IMR-90 (cell line): ENCODE results near the gene MORC1. TPM values are rescaled to one million over a fixed set of nuclear protein-coding genes. Genes with fewer than 3 reads are reported as not detected.

ENCODE experiments used
- ATAC-seq: fragments of 200-7000 bp; cut with Tn5 transposase; 2 replicates; pipeline ENCODE4 v1.9.1; 2020; ENCODE audit warnings: low read depth, mild to moderate bottlenecking, moderate library complexity
- BruUV-seq: library from RNA; stranded (reverse); fragments of 400-500 nt; replicated peaks from 2 replicates; lab custom pipeline; 2021; lab: Mats Ljungman, UMichigan
- CTCF ChIA-PET: fragments of 300-600 bp; formaldehyde crosslinking; extraction: SDS; loops from one replicate; lab custom pipeline; 2021; ENCODE audit warnings: antibody characterized with exemption; lab: Yijun Ruan, JAX
- POLR2A ChIA-PET: fragments of 300-600 bp; sonication (Branson Sonifier 250); formaldehyde crosslinking; loops from one replicate; lab custom pipeline; 2022; ENCODE audit warnings: antibody characterized with exemption; ENCODE audit not compliant: unreplicated experiment; lab: Charles Lee
- DNase-seq: peaks from one replicate; pipeline ENCODE4 v3.0.0; 2013
- H2AFZ ChIP-seq: replicated peaks from 2 replicates; pipeline ENCODE3; 2013; ENCODE audit warnings: low read length, mild to moderate bottlenecking; ENCODE audit not compliant: poor library complexity
- H2AK5ac ChIP-seq: 2 replicates; pipeline ENCODE4 v1.6.1; 2013; ENCODE audit warnings: low read depth, low read length, inconsistent platforms
- H2AK9ac ChIP-seq: replicated peaks from 2 replicates; pipeline ENCODE3; 2013; ENCODE audit warnings: mild to moderate bottlenecking, low read depth, low read length, moderate library complexity; ENCODE audit not compliant: poor library complexity
- H2BK120ac ChIP-seq: 2 replicates; pipeline ENCODE4 v1.6.1; 2013; ENCODE audit warnings: low read depth, low read length, inconsistent platforms
- H2BK15ac ChIP-seq: 3 replicates; pipeline ENCODE4 v1.6.1; 2013; ENCODE audit warnings: low read depth, low read length, inconsistent platforms
- H2BK20ac ChIP-seq: 2 replicates; pipeline ENCODE4 v1.6.1; 2013; ENCODE audit warnings: low read depth, mild to moderate bottlenecking, inconsistent platforms, low read length, moderate library complexity
- H2BK5ac ChIP-seq: 2 replicates; pipeline ENCODE4 v1.6.1; 2013; ENCODE audit warnings: mild to moderate bottlenecking, low read depth, low read length, inconsistent platforms; ENCODE audit not compliant: poor library complexity, severe bottlenecking
- H3K14ac ChIP-seq: replicated peaks from 2 replicates; pipeline ENCODE4 v1.6.1; 2013; ENCODE audit warnings: low read depth, low read length, inconsistent platforms
- H3K18ac ChIP-seq: 2 replicates; pipeline ENCODE4 v1.6.1; 2013; ENCODE audit warnings: low read depth, low read length, control low read depth
- H3K23ac ChIP-seq: 2 replicates; pipeline ENCODE4 v1.6.1; 2013; ENCODE audit warnings: low read depth, low read length, inconsistent platforms
- H3K27ac ChIP-seq: 2 replicates; pipeline ENCODE4 v1.5.1; 2013; ENCODE audit warnings: mild to moderate bottlenecking, control low read depth, low read length; ENCODE audit not compliant: insufficient read depth
- H3K27me3 ChIP-seq: 2 replicates; pipeline ENCODE4 v1.6.1; 2013; ENCODE audit warnings: low read length; ENCODE audit not compliant: control insufficient read depth, insufficient read depth
- H3K36me3 ChIP-seq: 2 replicates; pipeline ENCODE4 v1.6.1; 2013; ENCODE audit warnings: low read length, mixed read lengths; ENCODE audit not compliant: control insufficient read depth, insufficient read depth
- H3K4ac ChIP-seq: 2 replicates; pipeline ENCODE4 v1.6.1; 2013; ENCODE audit warnings: low read depth, low read length, inconsistent platforms
- H3K4me1 ChIP-seq: 2 replicates; pipeline ENCODE4 v1.6.1; 2013; ENCODE audit warnings: low read length, mixed read lengths; ENCODE audit not compliant: control insufficient read depth, insufficient read depth
- H3K4me2 ChIP-seq: 2 replicates; pipeline ENCODE4 v1.6.1; 2013; ENCODE audit warnings: low read depth, mild to moderate bottlenecking, control low read depth, low read length, moderate library complexity
- H3K4me3 ChIP-seq: 2 replicates; pipeline ENCODE4 v1.5.1; 2013; ENCODE audit warnings: low read depth, mild to moderate bottlenecking, control low read depth, low read length, moderate library complexity; ENCODE audit not compliant: insufficient read depth
- H3K56ac ChIP-seq: 2 replicates; pipeline ENCODE4 v1.6.1; 2013; ENCODE audit warnings: low read length, inconsistent platforms; ENCODE audit not compliant: insufficient read depth; ENCODE audit errors: extremely low read depth
- H3K79me1 ChIP-seq, 2 experiments: 2 replicates each; pipeline ENCODE4 v1.6.1; 2013; ENCODE audit warnings: low read length in 2 of 2, inconsistent platforms in 1 of 2, low read depth in 1 of 2
- H3K9ac ChIP-seq: 2 replicates; pipeline ENCODE4 v1.6.1; 2013; ENCODE audit warnings: low read depth, low read length, control low read depth
- H3K9me1 ChIP-seq: 2 replicates; pipeline ENCODE4 v1.6.1; 2013; ENCODE audit warnings: low read length, inconsistent platforms; ENCODE audit not compliant: insufficient read depth
- H3K9me3 ChIP-seq: 2 replicates; pipeline ENCODE4 v1.6.1; 2013; ENCODE audit warnings: low read length; ENCODE audit not compliant: control insufficient read depth, insufficient read depth
- H4K20me1 ChIP-seq: 2 replicates; pipeline ENCODE4 v1.6.1; 2013; ENCODE audit warnings: low read length, inconsistent platforms; ENCODE audit not compliant: insufficient read depth
- H4K5ac ChIP-seq: 2 replicates; pipeline ENCODE4 v1.6.1; 2013; ENCODE audit warnings: mild to moderate bottlenecking, low read depth, low read length, control low read depth
- H4K8ac ChIP-seq, 2 experiments: 2 replicates each; pipeline ENCODE4 v1.6.1; 2013; ENCODE audit warnings: low read depth in 2 of 2, low read length in 2 of 2, control low read depth in 1 of 2, inconsistent platforms in 1 of 2
- H4K91ac ChIP-seq: 2 replicates; pipeline ENCODE4 v1.6.1; 2013; ENCODE audit warnings: low read depth, low read length, inconsistent platforms; ENCODE audit not compliant: insufficient read depth
- BHLHE40 ChIP-seq: fragments of 150-350 bp; IDR thresholded peaks from 2 replicates; pipeline ENCODE4 v1.6.1; 2016; ENCODE audit warnings: mild to moderate bottlenecking, low read depth, low read length
- CEBPB ChIP-seq: IDR thresholded peaks from 2 replicates; pipeline ENCODE4 v1.6.1; 2012; ENCODE audit warnings: low read depth, low read length, improper control_type of control experiment
- CHD1 ChIP-seq: IDR thresholded peaks from 2 replicates; pipeline ENCODE4 v1.6.1; 2012; ENCODE audit warnings: low read depth, low read length, improper control_type of control experiment
- FOS ChIP-seq: fragments of 150-350 bp; IDR thresholded peaks from 2 replicates; pipeline ENCODE4 v1.6.1; 2016; ENCODE audit warnings: low read depth, low read length
- MAZ ChIP-seq: IDR thresholded peaks from 2 replicates; pipeline ENCODE4 v1.6.1; 2012; ENCODE audit warnings: low read depth, mild to moderate bottlenecking, low read length, improper control_type of control experiment, moderate library complexity, borderline replicate concordance
- MXI1 ChIP-seq: IDR thresholded peaks from 2 replicates; pipeline ENCODE4 v1.6.1; 2012; ENCODE audit warnings: low read depth, mild to moderate bottlenecking, low read length, moderate library complexity, borderline replicate concordance
- NFE2L2 ChIP-seq: fragments of 150-350 bp; IDR thresholded peaks from 2 replicates; pipeline ENCODE4 v1.6.1; 2016; ENCODE audit warnings: low read depth, mild to moderate bottlenecking, low read length
- POLR2A ChIP-seq: IDR thresholded peaks from 2 replicates; pipeline ENCODE4 v1.6.1; 2012; ENCODE audit warnings: mild to moderate bottlenecking, low read depth, low read length
- RAD21 ChIP-seq: IDR thresholded peaks from 2 replicates; pipeline ENCODE4 v1.6.1; 2012; ENCODE audit warnings: low read length, improper control_type of control experiment
- RCOR1 ChIP-seq: IDR thresholded peaks from 2 replicates; pipeline ENCODE4 v1.6.1; 2012; ENCODE audit warnings: mild to moderate bottlenecking, low read length, improper control_type of control experiment; ENCODE audit not compliant: insufficient replicate concordance
- SMC3 ChIP-seq: fragments of 150-350 bp; IDR thresholded peaks from 2 replicates; pipeline ENCODE4 v1.6.1; 2016; ENCODE audit warnings: low read depth, mild to moderate bottlenecking, antibody characterized with exemption, low read length, moderate library complexity
- WGBS, 2 experiments: methylation state at CpG; one replicate each; pipeline versions ENCODE4 v1.1.5 to v1.1.7; 2013; ENCODE audit warnings: missing lambda C conversion rate in 2 of 2; ENCODE audit not compliant: insufficient read length in 1 of 2; ENCODE audit errors: extremely low coverage in 2 of 2; 5-methylcytosine and 5-hydroxymethylcytosine counted together
- dilution Hi-C: fragments of 300-500 bp; cut with HindIII; formaldehyde crosslinking; loops from one replicate; pipeline ENCODE4 v1.14.3; 2018; ENCODE audit warnings: low sequenced_read_pairs; ENCODE audit not compliant: unreplicated experiment
- in situ Hi-C: fragments of 300-500 bp; cut with MboI; formaldehyde crosslinking; loops from 3 replicates; pipeline ENCODE4 v1.14.3; 2019; ENCODE audit warnings: low sequenced_read_pairs, inconsistent platforms, mixed read lengths
- intact Hi-C: fragments of 100-400 bp; cut with micrococcal nuclease; formaldehyde crosslinking; loops from 2 replicates; pipeline ENCODE4 v1.10.0; 2022
- polyA plus RNA-seq, 3 experiments: library from polyadenylated mRNA; depleted of rRNA; stranded (reverse); fragments of >200 nt; gene quantifications; 2 replicates each; pipeline ENCODE4 v1.2.3, GENCODE V29; 2012; ENCODE audit warnings: low replicate concordance in 1 of 3
- total RNA-seq: library from RNA; depleted of rRNA; stranded (reverse); fragments of >200 nt; gene quantifications from 2 replicates; pipeline ENCODE4 v1.2.3, GENCODE V29; 2012
- TF ChIP-seq, protein P1 (sequence below): fragments of 150-350 bp; IDR thresholded peaks from 2 replicates; pipeline ENCODE4 v1.6.1; 2017; ENCODE audit warnings: mild to moderate bottlenecking, antibody characterized with exemption, low read length, low read depth
- TF ChIP-seq, protein P2 (sequence below): conservative IDR thresholded peaks from 2 replicates; pipeline ENCODE4 v1.5.1; 2012; ENCODE audit warnings: mild to moderate bottlenecking, low read depth, low read length, improper control_type of control experiment
- TF ChIP-seq, protein P3 (sequence below): fragments of 150-350 bp; IDR thresholded peaks from 2 replicates; pipeline ENCODE4 v1.6.1; 2016; ENCODE audit warnings: low read depth, mild to moderate bottlenecking, low read length, moderate library complexity, borderline replicate concordance

The MORC1 gene
- total and polyA plus RNA-seq, 2 of the 4 experiments (the other 2 are of a cell fraction) = not detected

DNA sequence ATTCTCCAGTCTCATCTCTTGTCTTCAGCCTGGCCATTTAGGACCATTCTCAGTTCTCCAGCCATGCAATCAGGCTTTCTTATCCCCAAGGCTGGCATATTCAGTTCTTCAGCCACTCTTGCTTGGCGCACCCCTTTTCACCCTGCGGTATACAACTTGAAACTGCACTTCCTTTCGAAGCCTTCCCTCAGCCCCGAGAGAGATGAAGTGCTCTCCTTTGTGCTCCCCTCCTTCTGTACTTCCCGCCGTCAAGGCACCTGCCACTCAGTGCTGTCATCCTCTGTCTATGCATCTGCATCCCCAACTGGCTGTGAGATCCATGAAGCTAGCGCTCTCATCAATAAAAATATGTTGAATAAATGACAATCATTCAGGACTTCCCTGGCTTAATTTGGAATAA is 45.7 kb downstream of the MORC1 start:
- no TSS peak for BruUV-seq
- Histone ChIP-seq H3K4me3 (no peak overlapping the region), H3K4me2 (no peak overlapping the region), H3K9ac (no peak overlapping the region), H4K91ac (no peak overlapping the region), H2BK20ac (no peak overlapping the region), H3K14ac (no peak overlapping the region), H2AK5ac (no peak overlapping the region), H4K5ac (no peak overlapping the region), H4K8ac (no peak overlapping the region), H3K56ac (no peak overlapping the region), H2BK120ac (no peak overlapping the region), H4K20me1 (no peaks in the 10 kb centered on the region), H3K23ac (no peak overlapping the region), H3K18ac (no peak overlapping the region), H3K4me1 (no peaks in the 10 kb centered on the region), H3K27me3 (no peaks in the 10 kb centered on the region), H2AFZ (no peak overlapping the region), H3K9me1 (no peaks in the 10 kb centered on the region), H3K27ac (no peak overlapping the region), H2BK15ac (no peak overlapping the region), H2AK9ac (no peak overlapping the region), H3K4ac (no peak overlapping the region), H3K36me3 (no peaks in the 10 kb centered on the region), H2BK5ac (no peak overlapping the region), H3K79me1 (no peaks in the 10 kb centered on the region), H3K9me3 (no peaks in the 10 kb centered on the region)
- 100% methylated on average over 1 of the region's 7 CpGs; no CpG with 5 or more reads in 1 of the 2 experiments for WGBS, 2 experiments
- intact Hi-C loops (no loop called here), dilution Hi-C loops (no loop called here), in situ Hi-C loops (no loop called here)
- POLR2A ChIA-PET = no interaction called here
- ATAC-seq (no peak), DNase-seq (no peak)
- CTCF ChIA-PET = no interaction called here
- TF ChIP-seq BHLHE40 = no peak
- TF ChIP-seq CEBPB = no peak
- TF ChIP-seq POLR2A = no peak
- TF ChIP-seq FOS = no peak
- no peak for TF ChIP-seq RAD21
- TF ChIP-seq, protein P1, sequence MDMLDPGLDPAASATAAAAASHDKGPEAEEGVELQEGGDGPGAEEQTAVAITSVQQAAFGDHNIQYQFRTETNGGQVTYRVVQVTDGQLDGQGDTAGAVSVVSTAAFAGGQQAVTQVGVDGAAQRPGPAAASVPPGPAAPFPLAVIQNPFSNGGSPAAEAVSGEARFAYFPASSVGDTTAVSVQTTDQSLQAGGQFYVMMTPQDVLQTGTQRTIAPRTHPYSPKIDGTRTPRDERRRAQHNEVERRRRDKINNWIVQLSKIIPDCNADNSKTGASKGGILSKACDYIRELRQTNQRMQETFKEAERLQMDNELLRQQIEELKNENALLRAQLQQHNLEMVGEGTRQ = no peak
- no peak for TF ChIP-seq CHD1
- TF ChIP-seq SMC3 = no peak
- no peak for TF ChIP-seq MXI1
- TF ChIP-seq, protein P2, sequence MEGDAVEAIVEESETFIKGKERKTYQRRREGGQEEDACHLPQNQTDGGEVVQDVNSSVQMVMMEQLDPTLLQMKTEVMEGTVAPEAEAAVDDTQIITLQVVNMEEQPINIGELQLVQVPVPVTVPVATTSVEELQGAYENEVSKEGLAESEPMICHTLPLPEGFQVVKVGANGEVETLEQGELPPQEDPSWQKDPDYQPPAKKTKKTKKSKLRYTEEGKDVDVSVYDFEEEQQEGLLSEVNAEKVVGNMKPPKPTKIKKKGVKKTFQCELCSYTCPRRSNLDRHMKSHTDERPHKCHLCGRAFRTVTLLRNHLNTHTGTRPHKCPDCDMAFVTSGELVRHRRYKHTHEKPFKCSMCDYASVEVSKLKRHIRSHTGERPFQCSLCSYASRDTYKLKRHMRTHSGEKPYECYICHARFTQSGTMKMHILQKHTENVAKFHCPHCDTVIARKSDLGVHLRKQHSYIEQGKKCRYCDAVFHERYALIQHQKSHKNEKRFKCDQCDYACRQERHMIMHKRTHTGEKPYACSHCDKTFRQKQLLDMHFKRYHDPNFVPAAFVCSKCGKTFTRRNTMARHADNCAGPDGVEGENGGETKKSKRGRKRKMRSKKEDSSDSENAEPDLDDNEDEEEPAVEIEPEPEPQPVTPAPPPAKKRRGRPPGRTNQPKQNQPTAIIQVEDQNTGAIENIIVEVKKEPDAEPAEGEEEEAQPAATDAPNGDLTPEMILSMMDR = no peak
- TF ChIP-seq RCOR1 = no peak
- TF ChIP-seq, protein P3, sequence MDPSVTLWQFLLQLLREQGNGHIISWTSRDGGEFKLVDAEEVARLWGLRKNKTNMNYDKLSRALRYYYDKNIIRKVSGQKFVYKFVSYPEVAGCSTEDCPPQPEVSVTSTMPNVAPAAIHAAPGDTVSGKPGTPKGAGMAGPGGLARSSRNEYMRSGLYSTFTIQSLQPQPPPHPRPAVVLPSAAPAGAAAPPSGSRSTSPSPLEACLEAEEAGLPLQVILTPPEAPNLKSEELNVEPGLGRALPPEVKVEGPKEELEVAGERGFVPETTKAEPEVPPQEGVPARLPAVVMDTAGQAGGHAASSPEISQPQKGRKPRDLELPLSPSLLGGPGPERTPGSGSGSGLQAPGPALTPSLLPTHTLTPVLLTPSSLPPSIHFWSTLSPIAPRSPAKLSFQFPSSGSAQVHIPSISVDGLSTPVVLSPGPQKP = no peak
- TF ChIP-seq MAZ = no peak
- no peak for TF ChIP-seq NFE2L2
